ENCODE data around the gene PMEPA1.

GRCh38 chr20:57755609-57756008 lies 45.8 kb upstream of the PMEPA1 start:
- no peak for TF ChIP-seq ZNF274 (IDR thresholded peaks at IDR 0.05; ENCODE audit: low read depth, low read length)
- no peak for TF ChIP-seq YY1 (IDR thresholded peaks at IDR 0.05; ENCODE audit: insufficient read depth, insufficient read length)

Measured in NT2/D1 (cell line).